ENCODE measurements around the gene PPP1R14B.

DNA sequence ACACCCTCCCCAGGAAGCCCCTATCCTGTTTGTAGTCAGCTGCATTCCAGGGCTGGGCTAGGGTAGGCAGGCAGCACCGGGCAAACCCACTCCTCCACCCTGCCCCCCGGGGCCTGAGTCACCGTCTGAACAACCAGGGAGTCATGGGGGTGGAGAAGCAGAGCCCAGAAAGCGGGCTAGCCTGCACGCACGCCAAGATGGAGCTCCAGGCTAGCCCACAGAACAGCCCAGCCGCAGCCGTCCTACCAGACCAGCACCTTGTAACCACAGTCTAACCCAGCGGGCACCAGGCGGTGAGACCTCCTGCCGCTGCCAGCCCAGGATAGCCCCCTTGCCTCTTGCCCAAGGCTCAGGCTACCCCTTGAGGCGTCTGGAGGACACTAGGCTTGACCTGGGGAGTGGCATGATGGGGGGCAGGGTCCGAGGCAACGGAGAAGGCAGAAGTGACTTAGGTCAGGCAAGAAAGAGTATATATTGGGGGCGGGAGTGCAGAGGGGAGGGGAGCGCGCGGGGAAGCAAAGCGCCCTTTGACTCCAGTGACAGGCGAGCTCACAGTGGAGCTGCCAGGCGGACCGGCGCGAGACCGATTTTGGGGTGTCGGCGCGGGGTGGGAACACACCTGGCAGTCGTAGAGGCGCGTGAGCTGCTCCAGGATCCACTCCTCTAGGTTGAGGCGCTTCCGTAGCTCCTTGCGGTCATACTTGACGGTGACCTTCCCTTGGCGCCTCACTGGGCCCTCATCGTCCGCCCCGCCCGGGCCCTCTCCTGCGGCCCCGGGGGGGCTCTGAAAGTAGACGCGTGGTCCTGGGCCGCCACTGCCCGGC is 734 bp downstream of the PPP1R14B start:
- TF ChIP-seq POLR2A (IDR thresholded peaks at IDR 0.05) = no peak
- TF ChIP-seq, protein P1, sequence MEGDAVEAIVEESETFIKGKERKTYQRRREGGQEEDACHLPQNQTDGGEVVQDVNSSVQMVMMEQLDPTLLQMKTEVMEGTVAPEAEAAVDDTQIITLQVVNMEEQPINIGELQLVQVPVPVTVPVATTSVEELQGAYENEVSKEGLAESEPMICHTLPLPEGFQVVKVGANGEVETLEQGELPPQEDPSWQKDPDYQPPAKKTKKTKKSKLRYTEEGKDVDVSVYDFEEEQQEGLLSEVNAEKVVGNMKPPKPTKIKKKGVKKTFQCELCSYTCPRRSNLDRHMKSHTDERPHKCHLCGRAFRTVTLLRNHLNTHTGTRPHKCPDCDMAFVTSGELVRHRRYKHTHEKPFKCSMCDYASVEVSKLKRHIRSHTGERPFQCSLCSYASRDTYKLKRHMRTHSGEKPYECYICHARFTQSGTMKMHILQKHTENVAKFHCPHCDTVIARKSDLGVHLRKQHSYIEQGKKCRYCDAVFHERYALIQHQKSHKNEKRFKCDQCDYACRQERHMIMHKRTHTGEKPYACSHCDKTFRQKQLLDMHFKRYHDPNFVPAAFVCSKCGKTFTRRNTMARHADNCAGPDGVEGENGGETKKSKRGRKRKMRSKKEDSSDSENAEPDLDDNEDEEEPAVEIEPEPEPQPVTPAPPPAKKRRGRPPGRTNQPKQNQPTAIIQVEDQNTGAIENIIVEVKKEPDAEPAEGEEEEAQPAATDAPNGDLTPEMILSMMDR (IDR thresholded peaks at IDR 0.05) = no peak

Measured in uterus (tissue), 2 donors.